Measurements from ENCODE around the gene FAHD2A.

- TF ChIP-seq EZH2 (IDR thresholded peaks at IDR 0.05; ENCODE audit: borderline replicate concordance, insufficient read depth, low read length, poor library complexity, severe bottlenecking) (no peak), MXI1 (conservative IDR thresholded peaks at IDR 0.05; ENCODE audit: poor library complexity, severe bottlenecking) (no peak), CTCF (IDR thresholded peaks at IDR 0.05; ENCODE audit: poor library complexity, severe bottlenecking) (no peak), TAF1 (IDR thresholded peaks at IDR 0.05; ENCODE audit: low read depth) (no peak), SMC3 (conservative IDR thresholded peaks at IDR 0.05; ENCODE audit: poor library complexity) (no peak), POLR2AphosphoS5 (IDR thresholded peaks at IDR 0.05) (no peak), EP300 (conservative IDR thresholded peaks at IDR 0.05; ENCODE audit: poor library complexity, severe bottlenecking) (no peak), REST (IDR thresholded peaks at IDR 0.05; ENCODE audit: borderline replicate concordance) (no peak)
Measured at GRCh38 chr2:95393901-95394300, 8.6 kb upstream of the FAHD2A start.

All from neural cell (in vitro differentiated cells).